ENCODE results near the gene RMRP.
A peak's percentile ranks its signal among the peaks of the same experiment; 100 is the strongest.

RMRP gene

DNA sequence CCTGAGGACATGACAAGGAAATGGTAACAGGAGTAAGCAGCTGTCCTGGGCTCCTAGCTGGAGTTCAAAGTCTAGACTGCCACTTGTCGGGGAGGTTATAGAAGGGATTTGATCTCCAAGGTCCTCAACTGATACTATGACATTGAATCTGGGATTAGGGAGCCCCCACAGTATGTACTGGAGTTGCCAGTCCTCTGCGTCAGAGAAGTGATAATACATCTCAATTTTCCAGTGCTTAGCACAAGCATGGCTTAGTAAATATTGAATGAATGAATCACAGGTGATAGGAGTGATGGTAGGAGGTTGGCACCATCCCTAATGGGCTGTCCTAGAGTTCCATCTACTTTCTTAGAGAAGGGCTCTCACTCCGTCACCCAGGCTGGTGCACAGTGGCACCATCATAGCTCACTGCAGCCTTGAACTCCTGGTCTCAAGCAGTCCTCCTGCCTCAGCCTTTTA lies 38.2 kb upstream of the RMRP start:
- Histone ChIP-seq H3K9me3 (ENCODE audit: control insufficient read depth in 1 of 2, low read length in 2 of 2) (no peaks in the 10 kb centered on the region), H3K27ac (ENCODE audit: low read length) (peak overlapping the region; percentile 67), H3K36me3 (ENCODE audit: control insufficient read depth in 1 of 2, insufficient read depth in 2 of 2, low read length in 2 of 2) (peaks cover 46 to 48% of the 10 kb centered on the region in 2 donors), H3K4me3 (ENCODE audit: low read depth in 1 of 2, low read length in 2 of 2) (no peak overlapping the region), H3K4me1 (ENCODE audit: control insufficient read depth in 1 of 2, insufficient read depth in 2 of 2, low read length in 2 of 2) (peaks cover 0 to 8% of the 10 kb centered on the region in 2 donors), H3K27me3 (ENCODE audit: low read depth, low read length) (no peaks in the 10 kb centered on the region)

GRCh38 chr9:35691757-35692301 lies 34.0 kb upstream of the RMRP start:
- Histone ChIP-seq H3K9me3 (ENCODE audit: control insufficient read depth in 1 of 2, low read length in 2 of 2) (no peaks in the 10 kb centered on the region), H3K4me3 (ENCODE audit: low read depth in 1 of 2, low read length in 2 of 2) (peak overlapping the region in 1 of 2 donors; percentile 78), H3K27ac (ENCODE audit: low read length) (peak overlapping the region; percentile 97), H3K4me1 (ENCODE audit: control insufficient read depth in 1 of 2, insufficient read depth in 2 of 2, low read length in 2 of 2) (peaks cover 0 to 8% of the 10 kb centered on the region in 2 donors), H3K36me3 (ENCODE audit: control insufficient read depth in 1 of 2, insufficient read depth in 2 of 2, low read length in 2 of 2) (peaks cover 6 to 18% of the 10 kb centered on the region in 2 donors), H3K27me3 (ENCODE audit: low read depth, low read length) (no peaks in the 10 kb centered on the region)

DNA sequence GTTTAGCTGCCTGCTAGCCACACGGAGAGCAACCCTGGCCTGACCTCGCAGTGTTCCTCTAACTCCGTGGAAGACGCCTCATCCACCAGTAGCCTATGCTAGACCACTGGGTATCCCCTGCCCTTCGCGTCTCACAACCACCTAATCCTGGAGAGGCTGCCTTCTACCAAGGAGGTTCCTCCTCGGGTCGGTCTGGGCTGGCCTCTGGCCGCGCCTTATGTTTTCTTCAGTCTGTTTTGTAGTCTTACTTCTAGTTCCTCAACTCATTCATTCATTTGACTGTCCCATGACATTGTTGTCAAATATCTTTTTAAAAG lies 33.5 kb upstream of the RMRP start:
- peaks cover 0 to 9% of the 10 kb centered on the region in 2 donors for H3K4me1 ChIP-seq (ENCODE audit: control insufficient read depth in 1 of 2, insufficient read depth in 2 of 2, low read length in 2 of 2)

GRCh38 chr9:35690614-35691333 lies 33.0 kb upstream of the RMRP start:
- Histone ChIP-seq H3K36me3 (ENCODE audit: control insufficient read depth in 1 of 2, insufficient read depth in 2 of 2, low read length in 2 of 2) (peaks cover 2 to 17% of the 10 kb centered on the region in 2 donors), H3K4me3 (ENCODE audit: low read depth in 1 of 2, low read length in 2 of 2) (peak overlapping the region; percentile 65 to 78), H3K27me3 (ENCODE audit: low read depth, low read length) (no peaks in the 10 kb centered on the region), H3K4me1 (ENCODE audit: control insufficient read depth in 1 of 2, insufficient read depth in 2 of 2, low read length in 2 of 2) (peaks cover 0 to 7% of the 10 kb centered on the region in 2 donors), H3K9me3 (ENCODE audit: control insufficient read depth in 1 of 2, low read length in 2 of 2) (no peaks in the 10 kb centered on the region), H3K27ac (ENCODE audit: low read length) (peak overlapping the region; percentile 97)

More for the DNA sequence above, 33.5 kb upstream of the RMRP start:
- Histone ChIP-seq H3K9me3 (ENCODE audit: control insufficient read depth in 1 of 2, low read length in 2 of 2) (no peaks in the 10 kb centered on the region), H3K36me3 (ENCODE audit: control insufficient read depth in 1 of 2, insufficient read depth in 2 of 2, low read length in 2 of 2) (peaks cover 4 to 18% of the 10 kb centered on the region in 2 donors), H3K27me3 (ENCODE audit: low read depth, low read length) (no peaks in the 10 kb centered on the region), H3K4me3 (ENCODE audit: low read depth in 1 of 2, low read length in 2 of 2) (peak overlapping the region; percentile 65 to 78), H3K27ac (ENCODE audit: low read length) (peak overlapping the region; percentile 97)

GRCh38 chr9:35690294-35690613 lies 32.4 kb upstream of the RMRP start:
- Histone ChIP-seq H3K4me3 (ENCODE audit: low read depth in 1 of 2, low read length in 2 of 2) (peak overlapping the region; percentile 56 to 78), H3K27ac (ENCODE audit: low read length) (peak overlapping the region; percentile 74), H3K4me1 (ENCODE audit: control insufficient read depth in 1 of 2, insufficient read depth in 2 of 2, low read length in 2 of 2) (peaks cover 0 to 12% of the 10 kb centered on the region in 2 donors), H3K36me3 (ENCODE audit: control insufficient read depth in 1 of 2, insufficient read depth in 2 of 2, low read length in 2 of 2) (peaks cover 0 to 22% of the 10 kb centered on the region in 2 donors), H3K9me3 (ENCODE audit: control insufficient read depth in 1 of 2, low read length in 2 of 2) (no peaks in the 10 kb centered on the region), H3K27me3 (ENCODE audit: low read depth, low read length) (no peaks in the 10 kb centered on the region)

- peak within 1 kb of the TSS; percentile 97 for H3K27ac ChIP-seq (ENCODE audit: low read length)
- H3K27me3 ChIP-seq (ENCODE audit: low read depth, low read length) = no peaks in the 10 kb centered on the region
- peaks cover 0 to 15% of the 10 kb centered on the region in 2 donors for H3K4me1 ChIP-seq (ENCODE audit: control insufficient read depth in 1 of 2, insufficient read depth in 2 of 2, low read length in 2 of 2)
- H3K4me3 ChIP-seq (ENCODE audit: low read depth in 1 of 2, low read length in 2 of 2) = peak within 1 kb of the TSS; percentile 71 to 78
- H3K36me3 ChIP-seq (ENCODE audit: control insufficient read depth in 1 of 2, insufficient read depth in 2 of 2, low read length in 2 of 2) = peaks cover 5 to 28% of the 10 kb centered on the region in 2 donors
- no peaks in the 10 kb centered on the region for H3K9me3 ChIP-seq (ENCODE audit: control insufficient read depth in 1 of 2, low read length in 2 of 2)
Measured at GRCh38 chr9:35689542-35690293, 31.9 kb upstream of the RMRP start, which contains the start of gene TPM2. TSS of gene TPM2 (minus strand) at chr9:35689925. CDS start at chr9:35689817, 108 bp downstream.

DNA sequence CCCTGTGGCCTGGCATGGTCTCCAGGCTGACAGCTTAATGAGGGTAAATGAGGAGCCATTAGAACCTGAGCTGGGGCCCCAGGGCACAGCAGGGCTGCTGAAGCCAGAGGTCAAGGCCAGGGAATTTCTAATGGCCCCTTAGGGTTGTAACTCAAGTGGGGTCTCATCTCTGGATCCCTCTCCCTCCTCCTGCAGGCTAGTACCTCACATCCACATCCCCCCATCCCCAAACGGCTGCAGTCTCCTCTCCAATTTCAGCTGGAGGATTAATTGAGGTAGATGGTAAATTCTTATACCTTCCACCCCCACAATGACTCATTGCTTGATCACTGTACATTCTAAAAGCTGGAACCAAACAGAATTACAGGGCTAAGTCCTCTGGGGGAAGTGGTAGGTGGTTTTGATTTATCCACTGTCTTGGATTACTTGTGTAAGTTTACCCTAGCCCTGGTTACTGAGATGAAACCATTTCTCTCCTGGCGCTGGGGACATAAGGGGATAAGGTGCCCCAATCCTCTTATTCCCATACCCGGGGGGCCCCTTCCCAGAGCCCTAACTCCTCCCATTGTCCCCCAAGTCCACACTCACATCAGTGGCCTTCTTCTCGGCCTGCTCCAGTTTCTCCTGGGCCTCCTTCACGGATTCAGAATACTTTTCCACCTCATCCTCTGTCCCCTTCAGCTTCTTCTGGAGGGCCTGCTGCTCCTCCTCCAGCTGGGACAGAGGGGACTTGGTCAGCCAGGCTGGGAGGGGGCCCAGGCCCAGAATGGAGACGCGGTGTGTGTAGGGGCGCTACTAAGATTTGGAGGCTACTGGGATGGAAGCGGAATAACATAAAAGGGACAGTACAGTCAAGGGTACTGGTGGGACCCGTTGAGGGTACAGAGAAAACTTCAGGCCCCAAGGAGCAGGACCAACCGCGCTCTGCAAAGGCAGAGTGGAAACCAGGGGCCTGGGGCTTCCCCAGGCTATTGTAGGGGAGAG lies 31.0 kb upstream of the RMRP start:
- no peaks in the 10 kb centered on the region for H3K27me3 ChIP-seq (ENCODE audit: low read depth, low read length)
- peak overlapping the region; percentile 94 for H3K27ac ChIP-seq (ENCODE audit: low read length)
- H3K4me1 ChIP-seq (ENCODE audit: control insufficient read depth in 1 of 2, insufficient read depth in 2 of 2, low read length in 2 of 2) = peaks cover 0 to 22% of the 10 kb centered on the region in 2 donors
- peaks cover 10 to 35% of the 10 kb centered on the region in 2 donors for H3K36me3 ChIP-seq (ENCODE audit: control insufficient read depth in 1 of 2, insufficient read depth in 2 of 2, low read length in 2 of 2)
- no peaks in the 10 kb centered on the region for H3K9me3 ChIP-seq (ENCODE audit: control insufficient read depth in 1 of 2, low read length in 2 of 2)
- H3K4me3 ChIP-seq (ENCODE audit: low read depth in 1 of 2, low read length in 2 of 2) = peak overlapping the region; percentile 71 to 78

GRCh38 chr9:35687972-35688557 lies 30.2 kb upstream of the RMRP start:
- Histone ChIP-seq H3K36me3 (ENCODE audit: control insufficient read depth in 1 of 2, insufficient read depth in 2 of 2, low read length in 2 of 2) (peaks cover 17 to 43% of the 10 kb centered on the region in 2 donors), H3K27me3 (ENCODE audit: low read depth, low read length) (no peaks in the 10 kb centered on the region), H3K9me3 (ENCODE audit: control insufficient read depth in 1 of 2, low read length in 2 of 2) (no peaks in the 10 kb centered on the region), H3K27ac (ENCODE audit: low read length) (peak overlapping the region; percentile 94), H3K4me1 (ENCODE audit: control insufficient read depth in 1 of 2, insufficient read depth in 2 of 2, low read length in 2 of 2) (peaks cover 0 to 29% of the 10 kb centered on the region in 2 donors), H3K4me3 (ENCODE audit: low read depth in 1 of 2, low read length in 2 of 2) (peak overlapping the region; percentile 71 to 78)

DNA sequence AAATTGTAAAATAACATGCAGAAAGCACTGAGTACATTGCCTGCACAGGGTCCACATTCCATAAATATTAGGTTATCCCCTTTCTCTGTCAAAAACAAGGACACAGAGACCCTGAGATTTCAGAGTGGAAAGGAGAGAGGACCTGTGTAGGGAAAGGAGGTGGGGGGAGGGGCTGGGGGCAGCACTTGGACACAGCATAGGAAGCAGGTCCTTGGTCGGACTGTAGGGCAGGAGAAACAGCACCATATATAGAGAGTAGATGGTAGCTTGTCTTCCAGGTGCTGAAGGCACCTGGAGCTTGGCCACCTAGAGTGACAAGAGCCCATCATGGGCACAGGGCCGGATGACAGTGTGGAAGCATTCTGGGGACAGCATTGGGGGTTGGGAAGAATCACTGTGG lies 29.5 kb upstream of the RMRP start:
- Histone ChIP-seq H3K36me3 (ENCODE audit: control insufficient read depth in 1 of 2, insufficient read depth in 2 of 2, low read length in 2 of 2) (peaks cover 25 to 51% of the 10 kb centered on the region in 2 donors), H3K27me3 (ENCODE audit: low read depth, low read length) (no peaks in the 10 kb centered on the region), H3K9me3 (ENCODE audit: control insufficient read depth in 1 of 2, low read length in 2 of 2) (no peaks in the 10 kb centered on the region), H3K4me3 (ENCODE audit: low read depth in 1 of 2, low read length in 2 of 2) (peak overlapping the region; percentile 71 to 78), H3K27ac (ENCODE audit: low read length) (peak overlapping the region; percentile 94), H3K4me1 (ENCODE audit: control insufficient read depth in 1 of 2, insufficient read depth in 2 of 2, low read length in 2 of 2) (peaks cover 0 to 36% of the 10 kb centered on the region in 2 donors)
